ENCODE data around the gene METTL9. TPM values are rescaled to one million over a fixed set of nuclear protein-coding genes. Genes with fewer than 3 reads are reported as not detected.

METTL9 gene
- total RNA-seq (2022; extraction: Qiagen RNA extraction) = 87.9 to 107 TPM (median 98.8 TPM) in 5 replicates

DNA sequence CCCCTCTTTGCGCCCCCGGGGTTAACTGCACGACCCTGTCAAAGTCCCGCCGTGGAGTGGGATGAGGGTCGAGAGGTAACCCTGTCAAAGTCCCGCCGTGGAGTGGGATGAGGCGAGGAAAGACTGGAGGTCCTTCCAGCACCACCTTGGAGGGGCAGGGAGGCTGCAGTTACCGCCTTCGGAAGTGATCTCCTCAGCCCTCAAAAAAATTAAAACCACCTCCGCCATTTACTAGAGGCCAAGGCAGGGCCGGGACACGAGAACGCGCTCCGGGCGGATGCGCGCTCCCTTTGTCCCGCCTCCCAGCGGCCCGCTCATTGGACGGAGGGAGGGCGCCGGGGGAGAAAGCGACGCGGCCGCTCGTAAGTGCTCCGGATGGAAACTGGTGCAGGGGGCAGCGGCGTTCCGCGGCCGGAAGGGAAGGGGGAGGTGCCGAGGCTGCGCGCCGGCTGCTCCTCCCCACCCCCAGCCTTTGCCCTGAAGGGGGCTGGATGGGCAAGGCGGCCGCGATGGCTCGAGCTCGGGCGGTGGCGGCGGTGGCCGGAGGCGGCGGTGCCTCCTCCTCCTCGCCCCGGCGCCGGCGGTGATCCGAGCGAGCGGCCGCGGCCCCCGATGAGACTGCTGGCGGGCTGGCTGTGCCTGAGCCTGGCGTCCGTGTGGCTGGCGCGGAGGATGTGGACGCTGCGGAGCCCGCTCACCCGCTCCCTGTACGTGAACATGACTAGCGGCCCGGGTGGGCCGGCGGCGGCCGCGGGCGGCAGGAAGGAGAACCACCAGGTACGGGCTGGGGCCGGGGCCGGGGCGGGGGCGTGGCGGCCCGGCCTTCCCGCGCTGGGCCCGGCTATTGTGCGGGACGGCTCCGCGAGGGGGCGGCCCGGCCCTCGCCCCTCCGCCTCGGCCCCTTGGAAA is at the start of gene METTL9:
METTL9 (plus strand) TSS at position 456 of the 909 bp plus-strand sequence; CDS start at position 613, 157 bp downstream.

DNA sequence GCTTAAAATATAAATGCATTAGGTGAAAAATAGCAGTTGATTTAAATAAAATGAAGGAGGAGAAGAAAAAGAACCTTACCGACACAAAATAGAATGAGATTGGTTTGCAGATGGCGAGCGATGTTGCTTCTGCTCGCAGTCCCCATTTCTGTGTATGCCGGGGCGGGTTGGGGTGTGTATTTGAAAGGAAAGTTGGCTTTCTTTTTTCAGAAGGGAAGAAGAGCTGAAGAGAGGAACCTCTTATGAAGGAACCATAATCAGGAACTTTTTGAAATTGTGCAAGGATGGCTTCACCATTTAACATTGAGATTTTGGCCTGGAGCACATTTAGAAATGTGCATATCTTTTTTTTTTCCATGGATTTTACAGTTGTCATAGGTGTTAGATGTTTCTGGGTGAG is 53.1 kb downstream of the METTL9 start, which contains the start of gene IGSF6:
IGSF6 (minus strand) TSS at position 156 of the 400 bp plus-strand sequence; CDS start at position 146, 10 bp downstream.

GRCh38 chr16:21663889-21664647 is 64.7 kb downstream of the METTL9 start, which contains the start of gene OTOA:
Gene OTOA, plus strand, starts transcription at chr16:21663968. Its CDS starts 14,547 bp downstream, at chr16:21678515.

Other genes starting within 250 kb of the METTL9 start
- not detected in 5 replicates for gene IGSF6, start 53.0 kb downstream of the METTL9 start, total RNA-seq (2022; extraction: Qiagen RNA extraction)
- 0.08 to 0.13 TPM (median 0.10 TPM) in 4 of 5 replicates, not detected in the other for gene OTOA, start 64.4 kb downstream of the METTL9 start, total RNA-seq (2022; extraction: Qiagen RNA extraction)

Measured in A549 treated with Mapracorat at 1 μM for 4 hours (cell line).